Astrocyte of the cerebellum (primary cell): ENCODE data around the gene ARGLU1.

Experiments used
- DNase-seq: peaks from one replicate; pipeline ENCODE4 v3.0.0-alpha.2; 2011; ENCODE audit warnings: low read depth
- H3K4me3 ChIP-seq: 2 replicates; pipeline ENCODE4 v1.5.1; 2011; ENCODE audit warnings: mild to moderate bottlenecking, low read depth, low read length, moderate library complexity
- CTCF ChIP-seq: IDR thresholded peaks from 2 replicates; pipeline ENCODE4 v1.5.1; 2012; ENCODE audit warnings: low read length, low read depth, moderate library complexity, mild to moderate bottlenecking; ENCODE audit errors: missing control alignments
- in situ Hi-C: cut with HindIII; loops from 2 replicates; pipeline ENCODE4 v1.10.0; 2017; ENCODE audit warnings: low sequenced_read_pairs

Gene ARGLU1

GRCh38 chr13:106507560-106508274 lies 60.2 kb downstream of the ARGLU1 start:
- peak overlapping the region; percentile 17 for H3K4me3 ChIP-seq
- in situ Hi-C loops = no loop called here
- peak; percentile 2 for TF ChIP-seq CTCF
- peak; percentile 96 for DNase-seq

DNA sequence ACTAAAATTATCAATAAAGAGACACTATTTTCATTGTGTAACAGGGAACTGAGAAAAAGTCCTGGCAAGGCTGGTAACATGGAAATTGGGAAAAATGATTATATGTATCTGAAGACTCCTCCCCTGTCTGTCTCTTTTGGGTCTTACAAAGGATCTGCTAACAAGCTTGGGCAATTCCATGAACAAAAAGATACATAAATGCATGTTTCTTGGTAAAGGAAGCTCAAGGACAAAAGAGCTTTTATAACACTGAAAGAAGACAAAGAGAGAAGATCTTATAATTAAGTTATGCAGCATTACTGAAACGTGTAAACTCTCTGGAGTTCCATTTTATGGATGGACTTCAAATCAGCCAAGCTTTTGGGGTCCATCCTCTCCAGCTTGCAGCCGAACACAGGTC lies 61.7 kb downstream of the ARGLU1 start:
- H3K4me3 ChIP-seq = no peak overlapping the region
- in situ Hi-C loops = no loop called here
- DNase-seq = no peak
- TF ChIP-seq CTCF = no peak

GRCh38 chr13:106505732-106506131 lies 62.2 kb downstream of the ARGLU1 start:
- DNase-seq = no peak
- H3K4me3 ChIP-seq = no peak overlapping the region
- TF ChIP-seq CTCF = no peak
- in situ Hi-C loops = no loop called here

- no peak for DNase-seq
- no peak for TF ChIP-seq CTCF
- H3K4me3 ChIP-seq = no peak overlapping the region
- in situ Hi-C loops = no loop called here
These were observed 62.6 kb downstream of the ARGLU1 start for GRCh38 chr13:106505295-106505694.

DNA sequence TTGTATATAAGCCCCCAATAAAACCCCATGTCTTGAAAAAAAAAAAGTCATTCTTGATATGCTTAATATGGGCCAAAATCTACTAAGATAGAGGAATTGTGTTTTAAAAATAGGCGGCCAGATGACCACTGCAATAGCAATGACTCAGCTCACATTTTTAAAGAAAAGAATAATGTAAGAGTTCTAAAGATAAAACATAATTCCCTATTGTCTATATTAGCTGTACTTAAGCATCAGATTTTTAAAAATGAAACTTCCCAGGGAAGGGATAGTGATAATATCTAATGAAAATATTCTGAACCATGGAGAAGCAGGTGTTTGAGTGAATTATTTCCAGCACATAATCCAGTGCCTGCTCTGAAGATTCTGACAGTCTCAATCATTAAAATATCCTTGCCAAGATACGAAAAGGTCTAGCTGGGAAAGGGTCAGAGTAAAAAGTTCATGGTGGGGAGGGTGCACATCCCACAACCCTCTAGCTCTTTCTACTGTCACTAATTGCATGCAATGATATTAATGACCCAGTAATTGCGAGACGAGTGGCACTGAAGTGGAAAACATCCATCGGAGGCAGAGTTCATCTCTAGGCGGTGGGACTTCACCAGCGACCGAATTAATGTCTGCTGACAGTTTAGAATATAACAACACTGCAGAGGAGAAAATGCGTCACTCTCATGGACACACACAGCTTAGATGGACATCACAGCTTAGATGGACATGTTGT lies 64.0 kb downstream of the ARGLU1 start:
- in situ Hi-C loops = no loop called here

GRCh38 chr13:106503272-106503671 lies 64.7 kb downstream of the ARGLU1 start:
- in situ Hi-C loops = no loop called here
- no peak overlapping the region for H3K4me3 ChIP-seq

More for the DNA sequence above, 64.0 kb downstream of the ARGLU1 start:
- no peak for TF ChIP-seq CTCF
- H3K4me3 ChIP-seq = no peak overlapping the region
- DNase-seq = no peak

More at GRCh38 chr13:106503272-106503671, 64.7 kb downstream of the ARGLU1 start:
- DNase-seq = no peak
- no peak for TF ChIP-seq CTCF
